K562 (cell line): ENCODE results near the gene NTRK3. TPM values are rescaled to one million over a fixed set of nuclear protein-coding genes. Genes with fewer than 3 reads are reported as not detected.

ENCODE experiments used
- ATAC-seq: fragments of 200-7000 bp; cut with Tn5 transposase; 3 replicates; pipeline ENCODE4 v1.9.1; 2020; ENCODE audit warnings: moderate library complexity
- BruUV-seq: library from RNA; stranded (reverse); fragments of 400-500 nt; replicated peaks from 2 replicates; lab custom pipeline; 2021; lab: Mats Ljungman, UMichigan
- CTCF ChIA-PET: fragments of 300-600 bp; formaldehyde crosslinking; extraction: SDS; loops from one replicate; lab custom pipeline; 2021; ENCODE audit warnings: low intra/inter-chr PET ratio; lab: Yijun Ruan, JAX
- POLR2A ChIA-PET: fragments of 300-600, 350-650 bp; sonication (Branson Sonifier 250); formaldehyde crosslinking; extraction: SDS; loops from one replicate; lab custom pipeline; 2021; ENCODE audit warnings: antibody characterized with exemption, inconsistent platforms; lab: Yijun Ruan, JAX
- DNase-seq, 4 experiments: peaks; one replicate each; pipeline versions ENCODE4 v3.0.0 to v3.0.0-alpha.2; 2011 to 2018; ENCODE audit warnings: low spot score in 3 of 4, mixed read lengths in 3 of 4; ENCODE audit errors: extremely low read depth in 1 of 4
- FAIRE-seq: peaks from 2 replicates; lab custom pipeline; 2011; peaks lifted over from hg19 to GRCh38; lab: Jason Lieb, UNC
- H2AFZ ChIP-seq: 2 replicates; pipeline ENCODE4 v1.6.0; 2011; ENCODE audit warnings: low read depth, low read length, control low read depth, inconsistent platforms
- H3K27ac ChIP-seq: fragments of 200-600 bp; 3 replicates; pipeline ENCODE4 v1.8.0; 2011; ENCODE audit warnings: low read depth, mild to moderate bottlenecking, control low read depth, inconsistent platforms, low read length, moderate library complexity, mixed read lengths; ENCODE audit errors: extremely low read depth
- H3K27me3 ChIP-seq, 2 experiments: fragments of 300-600 bp in 1 of 2; 2 replicates in 1 of 2; 3 replicates in 1 of 2; pipeline versions ENCODE4 v1.6.0 to v1.8.0; 2011; ENCODE audit warnings: inconsistent platforms in 2 of 2, low read length in 2 of 2, mild to moderate bottlenecking in 1 of 2, mixed read lengths in 1 of 2, moderate library complexity in 1 of 2; ENCODE audit not compliant: control insufficient read depth in 2 of 2, insufficient read depth in 2 of 2
- H3K36me3 ChIP-seq: fragments of 300-600 bp; 3 replicates; pipeline ENCODE4 v1.8.0; 2011; ENCODE audit warnings: mild to moderate bottlenecking, low read length, inconsistent platforms; ENCODE audit not compliant: control insufficient read depth, insufficient read depth
- H3K4me1 ChIP-seq, 2 experiments: fragments of 200-600 bp in 1 of 2; replicated peaks in 1 of 2; 2 replicates in 1 of 2; 3 replicates in 1 of 2; pipeline versions ENCODE4 v1.5.1 to v1.8.0; 2011; ENCODE audit warnings: inconsistent platforms in 2 of 2, low read length in 2 of 2, mild to moderate bottlenecking in 1 of 2, mixed read lengths in 1 of 2, moderate library complexity in 1 of 2; ENCODE audit not compliant: control insufficient read depth in 2 of 2, insufficient read depth in 2 of 2
- H3K4me2 ChIP-seq: 2 replicates; pipeline ENCODE4 v1.6.1; 2011; ENCODE audit warnings: low read length, control low read depth, inconsistent platforms, mixed read lengths; ENCODE audit not compliant: insufficient read depth
- H3K4me3 ChIP-seq: fragments of 200-600 bp; sonication (generic), shearing (Covaris generic); 2 replicates; pipeline ENCODE4 v1.5.1; 2016; ENCODE audit warnings: control low read depth, inconsistent platforms
- H3K79me2 ChIP-seq: fragments of 200-600 bp; 3 replicates; pipeline ENCODE4 v1.8.0; 2011; ENCODE audit warnings: low read length, inconsistent platforms; ENCODE audit not compliant: control insufficient read depth, insufficient read depth
- H3K9ac ChIP-seq, 2 experiments: 2 replicates each; pipeline versions ENCODE4 v1.6.0 to v1.6.1; 2011; ENCODE audit warnings: low read depth in 2 of 2, low read length in 2 of 2, control low read depth in 1 of 2, inconsistent platforms in 1 of 2, mild to moderate bottlenecking in 1 of 2, mixed read lengths in 1 of 2; ENCODE audit not compliant: insufficient read depth in 1 of 2
- H3K9me1 ChIP-seq: one replicate; pipeline ENCODE4 v1.6.0; 2011; ENCODE audit warnings: inconsistent platforms, mild to moderate bottlenecking, low read length, moderate library complexity; ENCODE audit not compliant: control insufficient read depth, insufficient read depth
- H3K9me3 ChIP-seq: replicated peaks from 2 replicates; pipeline ENCODE4 v1.5.1; 2011; ENCODE audit warnings: low read depth, low read length, inconsistent platforms; ENCODE audit not compliant: control insufficient read depth, insufficient read depth
- H4K20me1 ChIP-seq: replicated peaks from 2 replicates; pipeline ENCODE4 v1.6.1; 2011; ENCODE audit warnings: low read length, inconsistent platforms, mixed read lengths; ENCODE audit not compliant: control insufficient read depth, insufficient read depth
- EP300 ChIP-seq: IDR thresholded peaks from 2 replicates; pipeline ENCODE4 v1.6.1; 2012; ENCODE audit warnings: low read length, improper control_type of control experiment
- GTF2E2 ChIP-seq: fragments of 200-800 bp; sonication (Bioruptor generic); IDR thresholded peaks from 2 replicates; pipeline ENCODE4 v1.6.1; 2016; ENCODE audit warnings: missing genetic modification characterization, missing compliant biosample characterization
- KLF6 ChIP-seq: fragments of 250-450 bp; sonication (Bioruptor Pico); IDR thresholded peaks from 2 replicates; pipeline ENCODE4 v1.4.0; 2020; ENCODE audit warnings: mild to moderate bottlenecking, moderate library complexity, borderline replicate concordance
- MCM7 ChIP-seq, 2 experiments: fragments of 450-650 bp; IDR thresholded peaks; 2 replicates each; pipeline ENCODE4 v1.6.1; 2016 to 2018
- MEF2D ChIP-seq: conservative IDR thresholded peaks from 2 replicates; pipeline ENCODE4 v1.6.1; 2016; ENCODE audit warnings: low read depth, missing genetic modification characterization, missing compliant biosample characterization
- NR2C2 ChIP-seq, 2 experiments: fragments of 200-800 bp in 1 of 2; sonication (Bioruptor generic) in 1 of 2; sonication (generic) in 1 of 2; formaldehyde crosslinking in 1 of 2; IDR thresholded peaks; 2 replicates each; pipeline versions ENCODE4 v1.6.1 to v1.8.0; 2016 to 2022; ENCODE audit warnings: mild to moderate bottlenecking in 1 of 2, missing compliant biosample characterization in 1 of 2, missing genetic modification characterization in 1 of 2, missing genetic modification reagents in 1 of 2
- SFPQ ChIP-seq: fragments of 200-400 bp; formaldehyde crosslinking; IDR thresholded peaks from 2 replicates; pipeline ENCODE4 v1.6.1; 2017; ENCODE audit warnings: mild to moderate bottlenecking, low read depth, low read length, moderate library complexity
- TSHZ1 ChIP-seq: fragments of 250-450 bp; sonication (Bioruptor Pico); IDR thresholded peaks from 2 replicates; pipeline ENCODE4 v1.4.0; 2020; ENCODE audit warnings: mild to moderate bottlenecking, moderate library complexity
- ZBTB7A ChIP-seq: IDR thresholded peaks from 2 replicates; pipeline ENCODE4 v1.6.1; 2011; ENCODE audit warnings: low read depth, mild to moderate bottlenecking, low read length, moderate library complexity, borderline replicate concordance; ENCODE audit not compliant: control insufficient read depth
- WGBS: fragments of 100-300 bp; shearing (Covaris generic); methylation state at CpG from one replicate; pipeline ENCODE4 v1.1.6; 2016; ENCODE audit warnings: low coverage, mixed read lengths; ENCODE audit not compliant: insufficient coverage; ENCODE audit errors: missing lambda C conversion rate; 5-methylcytosine and 5-hydroxymethylcytosine counted together
- in situ Hi-C: fragments of 300-500 bp; cut with MboI; formaldehyde crosslinking; loops from 4 replicates; pipeline ENCODE4 v1.15.0; 2018; ENCODE audit warnings: inconsistent platforms, mixed read lengths
- intact Hi-C: fragments of 100-400 bp; cut with micrococcal nuclease; formaldehyde crosslinking; loops from 2 replicates; pipeline ENCODE4 v1.14.2; 2022
- polyA plus RNA-seq, 8 experiments: library from polyadenylated mRNA; depleted of rRNA in 4 of 8; stranded (reverse) in 5 of 8; unstranded in 3 of 8; fragments of >200 nt; fragmentation: Nextera tagmentation in 2 of 8; fragmentation: Illumina TruSeq in 1 of 8; extraction: Ambion mirVana in 2 of 8; extraction: Trizol in 1 of 8; gene quantifications; 2 replicates each; pipeline versions ENCODE4 v1.2.1 to v1.2.3, GENCODE V29; 2011 to 2014; ENCODE audit warnings: inconsistent platforms in 1 of 8, missing spikeins in 1 of 8
- total RNA-seq, 7 experiments: library from RNA; depleted of rRNA in 6 of 7; stranded (reverse); fragments of >200 nt in 6 of 7; fragmentation: Illumina TruSeq in 2 of 7; extraction: Trizol in 2 of 7; gene quantifications; 2 replicates each; pipeline versions ENCODE4 v1.2.1 to v1.2.3, GENCODE V29; 2011 to 2021; ENCODE audit warnings: low replicate concordance in 1 of 7
- TF ChIP-seq, protein P1 (sequence below): sonication (generic); formaldehyde crosslinking; IDR thresholded peaks from 2 replicates; pipeline ENCODE4 v1.9.0; 2022; ENCODE audit warnings: mild to moderate bottlenecking, missing genetic modification reagents

The NTRK3 gene
- total and polyA plus RNA-seq, 9 of the 15 experiments (the other 6 are each of a cell fraction or from before 2014, with no cell fraction given), result 0.11 to 0.13 TPM; not detected in 7

- no peak for ATAC-seq
- no peak for DNase-seq
- Histone ChIP-seq H3K9me1 (no peaks in the 10 kb centered on the region), H3K36me3 (no peaks in the 10 kb centered on the region), H3K27ac (no peak overlapping the region), H3K4me3 (no peak overlapping the region), H3K27me3 (peaks cover 0 to 21% of the 10 kb centered on the region in 2 experiments; a peak in 2 of 5 replicates), H4K20me1 (no peaks in the 10 kb centered on the region), H3K9me3 (no peaks in the 10 kb centered on the region), H3K79me2 (no peaks in the 10 kb centered on the region), H3K4me2 (no peak overlapping the region), H3K9ac (no peak overlapping the region), H2AFZ (no peak overlapping the region), H3K4me1 (no peaks in the 10 kb centered on the region; a peak in 1 of 5 replicates)
- ChIA-PET CTCF (no interaction called here), POLR2A (no interaction called here)
- no peak for FAIRE-seq
- 13% methylated on average over 14 of the region's 23 CpGs for WGBS
- in situ Hi-C loops, result no loop called here
- no peak for TF ChIP-seq KLF6 (CRISPR knock-in tag)
- TF ChIP-seq NR2C2 (CRISPR knock-in tag; IDR thresholded peaks at IDR 0.05), result no peak
- no peak for TF ChIP-seq NR2C2 (tag; IDR thresholded peaks at IDR 0.05)
- no peak for TF ChIP-seq MEF2D (tag)
- no peak for TF ChIP-seq SFPQ
- no peak for TF ChIP-seq ZBTB7A
- no peak for TF ChIP-seq TSHZ1 (CRISPR knock-in tag)
- TF ChIP-seq GTF2E2, result no peak
- TF ChIP-seq, protein P1, sequence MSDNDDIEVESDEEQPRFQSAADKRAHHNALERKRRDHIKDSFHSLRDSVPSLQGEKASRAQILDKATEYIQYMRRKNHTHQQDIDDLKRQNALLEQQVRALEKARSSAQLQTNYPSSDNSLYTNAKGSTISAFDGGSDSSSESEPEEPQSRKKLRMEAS (CRISPR knock-in tag), result no peak
- TF ChIP-seq EP300, result no peak
- TF ChIP-seq MCM7 (IDR thresholded peaks at IDR 0.05), result no peak
- no TSS peak for BruUV-seq
- intact Hi-C loops, result no loop called here
Observed at GRCh38 chr15:88255087-88255483, 1.5 kb downstream of the NTRK3 start.
